ENCODE data around the gene TTC21A.

DNA sequence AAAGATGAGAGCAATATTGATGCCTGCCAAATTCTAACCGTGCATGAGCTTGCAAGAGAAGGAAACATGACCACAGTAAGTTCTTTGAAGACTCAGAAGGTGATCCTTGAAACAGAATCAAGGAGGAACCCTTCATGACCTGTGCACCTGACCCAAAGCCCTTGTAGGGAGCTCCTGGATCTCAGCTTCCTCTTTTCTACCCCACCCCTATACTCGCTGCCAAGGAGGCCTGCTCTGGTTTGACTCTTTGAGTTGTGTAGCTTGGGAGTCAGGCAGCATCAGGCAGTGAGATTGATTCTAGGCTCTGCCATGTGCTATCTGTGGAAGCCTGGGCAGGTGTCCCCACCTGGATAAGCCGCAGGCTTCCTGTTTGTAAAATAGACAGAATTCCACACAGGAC is 10.6 kb downstream of the TTC21A start:
- no peak for TF ChIP-seq YY1 (IDR thresholded peaks at IDR 0.05; ENCODE audit: low read depth)
- TF ChIP-seq, protein P1, sequence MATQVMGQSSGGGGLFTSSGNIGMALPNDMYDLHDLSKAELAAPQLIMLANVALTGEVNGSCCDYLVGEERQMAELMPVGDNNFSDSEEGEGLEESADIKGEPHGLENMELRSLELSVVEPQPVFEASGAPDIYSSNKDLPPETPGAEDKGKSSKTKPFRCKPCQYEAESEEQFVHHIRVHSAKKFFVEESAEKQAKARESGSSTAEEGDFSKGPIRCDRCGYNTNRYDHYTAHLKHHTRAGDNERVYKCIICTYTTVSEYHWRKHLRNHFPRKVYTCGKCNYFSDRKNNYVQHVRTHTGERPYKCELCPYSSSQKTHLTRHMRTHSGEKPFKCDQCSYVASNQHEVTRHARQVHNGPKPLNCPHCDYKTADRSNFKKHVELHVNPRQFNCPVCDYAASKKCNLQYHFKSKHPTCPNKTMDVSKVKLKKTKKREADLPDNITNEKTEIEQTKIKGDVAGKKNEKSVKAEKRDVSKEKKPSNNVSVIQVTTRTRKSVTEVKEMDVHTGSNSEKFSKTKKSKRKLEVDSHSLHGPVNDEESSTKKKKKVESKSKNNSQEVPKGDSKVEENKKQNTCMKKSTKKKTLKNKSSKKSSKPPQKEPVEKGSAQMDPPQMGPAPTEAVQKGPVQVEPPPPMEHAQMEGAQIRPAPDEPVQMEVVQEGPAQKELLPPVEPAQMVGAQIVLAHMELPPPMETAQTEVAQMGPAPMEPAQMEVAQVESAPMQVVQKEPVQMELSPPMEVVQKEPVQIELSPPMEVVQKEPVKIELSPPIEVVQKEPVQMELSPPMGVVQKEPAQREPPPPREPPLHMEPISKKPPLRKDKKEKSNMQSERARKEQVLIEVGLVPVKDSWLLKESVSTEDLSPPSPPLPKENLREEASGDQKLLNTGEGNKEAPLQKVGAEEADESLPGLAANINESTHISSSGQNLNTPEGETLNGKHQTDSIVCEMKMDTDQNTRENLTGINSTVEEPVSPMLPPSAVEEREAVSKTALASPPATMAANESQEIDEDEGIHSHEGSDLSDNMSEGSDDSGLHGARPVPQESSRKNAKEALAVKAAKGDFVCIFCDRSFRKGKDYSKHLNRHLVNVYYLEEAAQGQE (IDR thresholded peaks at IDR 0.05; ENCODE audit: low read depth): no peak
- TF ChIP-seq TAF1 (IDR thresholded peaks at IDR 0.05; ENCODE audit: low read depth): no peak
- TF ChIP-seq CREB1 (IDR thresholded peaks at IDR 0.05; ENCODE audit: low read depth): no peak
- no peak for TF ChIP-seq RAD21 (IDR thresholded peaks at IDR 0.05; ENCODE audit: low read depth)
- TF ChIP-seq EGR1 (IDR thresholded peaks at IDR 0.05): no peak
- no peak for TF ChIP-seq EP300 (IDR thresholded peaks at IDR 0.05; ENCODE audit: borderline replicate concordance)
- TF ChIP-seq TEAD4 (IDR thresholded peaks at IDR 0.05): no peak
